NOMO-1 treated with dmso at 0.1 percent for 144 hours (cell line): ENCODE results near the gene SEPTIN8.
A peak's percentile ranks its signal among the peaks of the same experiment; 100 is the strongest.
"Not testable (repeated sequence)": the region's sequence is repeated elsewhere in the genome, so short reads cannot be mapped to it uniquely, and the experiment has no call there.

ENCODE experiments used
- DNase-seq: peaks from one replicate; lab custom pipeline; 2025; ENCODE audit not compliant: unreplicated experiment; lab: John Stamatoyannopoulos, UW

The SEPTIN8 gene

GRCh38 chr5:132812781-132813598 is 36.0 kb upstream of the SEPTIN8 start, which contains the start of gene SOWAHA:
SOWAHA (plus strand) TSS chr5:132813302; CDS start chr5:132813622, 320 bp downstream.
- no peak for DNase-seq

GRCh38 chr5:132812123-132812765 is 35.2 kb upstream of the SEPTIN8 start:
- peak; percentile 50 for DNase-seq

GRCh38 chr5:132810605-132811004 is 33.6 kb upstream of the SEPTIN8 start:
- DNase-seq: no peak

GRCh38 chr5:132808866-132809265 is 31.8 kb upstream of the SEPTIN8 start:
- no peak for DNase-seq

GRCh38 chr5:132808448-132808847 is 31.4 kb upstream of the SEPTIN8 start:
- DNase-seq: no peak

- no peak for DNase-seq
These were observed 30.3 kb upstream of the SEPTIN8 start for GRCh38 chr5:132807163-132807838.

- not testable (repeated sequence) for DNase-seq
These were observed 29.7 kb upstream of the SEPTIN8 start for GRCh38 chr5:132806804-132807162.

GRCh38 chr5:132805872-132806271 is 28.8 kb upstream of the SEPTIN8 start:
- DNase-seq: not testable (repeated sequence)

- DNase-seq: not testable (repeated sequence)
These were observed 27.2 kb upstream of the SEPTIN8 start for GRCh38 chr5:132804219-132804618.

GRCh38 chr5:132802685-132803066 is 25.6 kb upstream of the SEPTIN8 start:
- DNase-seq: not testable (repeated sequence)

- DNase-seq: no peak
These were observed 25.1 kb upstream of the SEPTIN8 start for GRCh38 chr5:132802044-132802684.

GRCh38 chr5:132800545-132800944 is 23.5 kb upstream of the SEPTIN8 start:
- no peak for DNase-seq

- DNase-seq: no peak
These were observed 22.4 kb upstream of the SEPTIN8 start for GRCh38 chr5:132799392-132799791.

- no peak for DNase-seq
These were observed 20.6 kb upstream of the SEPTIN8 start for GRCh38 chr5:132797651-132798050.

GRCh38 chr5:132791026-132791425 is 14.0 kb upstream of the SEPTIN8 start:
- DNase-seq: no peak

- no peak for DNase-seq
These were observed 13.3 kb upstream of the SEPTIN8 start for GRCh38 chr5:132790201-132790865.

GRCh38 chr5:132788990-132789886 is 12.2 kb upstream of the SEPTIN8 start:
- DNase-seq: no peak

- DNase-seq: no peak
These were observed 11.5 kb upstream of the SEPTIN8 start for GRCh38 chr5:132788508-132788907.

GRCh38 chr5:132787076-132787475 is 10.0 kb upstream of the SEPTIN8 start:
- DNase-seq: no peak

- no peak for DNase-seq
These were observed 8.8 kb upstream of the SEPTIN8 start for GRCh38 chr5:132785864-132786263.
